IMR-90 (cell line): ENCODE data around the gene SPNS2. TPM values are rescaled to one million over a fixed set of nuclear protein-coding genes. Genes with fewer than 3 reads are reported as not detected.

Experiments used
- ATAC-seq: fragments of 200-7000 bp; cut with Tn5 transposase; 2 replicates; pipeline ENCODE4 v1.9.1; 2020; ENCODE audit warnings: low read depth, mild to moderate bottlenecking, moderate library complexity
- BruUV-seq: library from RNA; stranded (reverse); fragments of 400-500 nt; replicated peaks from 2 replicates; lab custom pipeline; 2021; lab: Mats Ljungman, UMichigan
- CTCF ChIA-PET: fragments of 300-600 bp; formaldehyde crosslinking; extraction: SDS; loops from one replicate; lab custom pipeline; 2021; ENCODE audit warnings: antibody characterized with exemption; lab: Yijun Ruan, JAX
- POLR2A ChIA-PET: fragments of 300-600 bp; sonication (Branson Sonifier 250); formaldehyde crosslinking; loops from one replicate; lab custom pipeline; 2022; ENCODE audit warnings: antibody characterized with exemption; ENCODE audit not compliant: unreplicated experiment; lab: Charles Lee
- DNase-seq: peaks from one replicate; pipeline ENCODE4 v3.0.0; 2013
- H2AFZ ChIP-seq: replicated peaks from 2 replicates; pipeline ENCODE3; 2013; ENCODE audit warnings: low read length, mild to moderate bottlenecking; ENCODE audit not compliant: poor library complexity
- H2AK5ac ChIP-seq: 2 replicates; pipeline ENCODE4 v1.6.1; 2013; ENCODE audit warnings: low read depth, low read length, inconsistent platforms
- H2AK9ac ChIP-seq: replicated peaks from 2 replicates; pipeline ENCODE3; 2013; ENCODE audit warnings: mild to moderate bottlenecking, low read depth, low read length, moderate library complexity; ENCODE audit not compliant: poor library complexity
- H2BK120ac ChIP-seq: 2 replicates; pipeline ENCODE4 v1.6.1; 2013; ENCODE audit warnings: low read depth, low read length, inconsistent platforms
- H2BK15ac ChIP-seq: 3 replicates; pipeline ENCODE4 v1.6.1; 2013; ENCODE audit warnings: low read depth, low read length, inconsistent platforms
- H2BK20ac ChIP-seq: 2 replicates; pipeline ENCODE4 v1.6.1; 2013; ENCODE audit warnings: low read depth, mild to moderate bottlenecking, inconsistent platforms, low read length, moderate library complexity
- H2BK5ac ChIP-seq: 2 replicates; pipeline ENCODE4 v1.6.1; 2013; ENCODE audit warnings: mild to moderate bottlenecking, low read depth, low read length, inconsistent platforms; ENCODE audit not compliant: poor library complexity, severe bottlenecking
- H3K14ac ChIP-seq: replicated peaks from 2 replicates; pipeline ENCODE4 v1.6.1; 2013; ENCODE audit warnings: low read depth, low read length, inconsistent platforms
- H3K18ac ChIP-seq: 2 replicates; pipeline ENCODE4 v1.6.1; 2013; ENCODE audit warnings: low read depth, low read length, control low read depth
- H3K23ac ChIP-seq: 2 replicates; pipeline ENCODE4 v1.6.1; 2013; ENCODE audit warnings: low read depth, low read length, inconsistent platforms
- H3K27ac ChIP-seq: 2 replicates; pipeline ENCODE4 v1.5.1; 2013; ENCODE audit warnings: mild to moderate bottlenecking, control low read depth, low read length; ENCODE audit not compliant: insufficient read depth
- H3K27me3 ChIP-seq: 2 replicates; pipeline ENCODE4 v1.6.1; 2013; ENCODE audit warnings: low read length; ENCODE audit not compliant: control insufficient read depth, insufficient read depth
- H3K36me3 ChIP-seq: 2 replicates; pipeline ENCODE4 v1.6.1; 2013; ENCODE audit warnings: low read length, mixed read lengths; ENCODE audit not compliant: control insufficient read depth, insufficient read depth
- H3K4ac ChIP-seq: 2 replicates; pipeline ENCODE4 v1.6.1; 2013; ENCODE audit warnings: low read depth, low read length, inconsistent platforms
- H3K4me1 ChIP-seq: 2 replicates; pipeline ENCODE4 v1.6.1; 2013; ENCODE audit warnings: low read length, mixed read lengths; ENCODE audit not compliant: control insufficient read depth, insufficient read depth
- H3K4me2 ChIP-seq: 2 replicates; pipeline ENCODE4 v1.6.1; 2013; ENCODE audit warnings: low read depth, mild to moderate bottlenecking, control low read depth, low read length, moderate library complexity
- H3K4me3 ChIP-seq: 2 replicates; pipeline ENCODE4 v1.5.1; 2013; ENCODE audit warnings: low read depth, mild to moderate bottlenecking, control low read depth, low read length, moderate library complexity; ENCODE audit not compliant: insufficient read depth
- H3K56ac ChIP-seq: 2 replicates; pipeline ENCODE4 v1.6.1; 2013; ENCODE audit warnings: low read length, inconsistent platforms; ENCODE audit not compliant: insufficient read depth; ENCODE audit errors: extremely low read depth
- H3K79me1 ChIP-seq, 2 experiments: 2 replicates each; pipeline ENCODE4 v1.6.1; 2013; ENCODE audit warnings: low read length in 2 of 2, inconsistent platforms in 1 of 2, low read depth in 1 of 2
- H3K9ac ChIP-seq: 2 replicates; pipeline ENCODE4 v1.6.1; 2013; ENCODE audit warnings: low read depth, low read length, control low read depth
- H3K9me1 ChIP-seq: 2 replicates; pipeline ENCODE4 v1.6.1; 2013; ENCODE audit warnings: low read length, inconsistent platforms; ENCODE audit not compliant: insufficient read depth
- H3K9me3 ChIP-seq: 2 replicates; pipeline ENCODE4 v1.6.1; 2013; ENCODE audit warnings: low read length; ENCODE audit not compliant: control insufficient read depth, insufficient read depth
- H4K20me1 ChIP-seq: 2 replicates; pipeline ENCODE4 v1.6.1; 2013; ENCODE audit warnings: low read length, inconsistent platforms; ENCODE audit not compliant: insufficient read depth
- H4K5ac ChIP-seq: 2 replicates; pipeline ENCODE4 v1.6.1; 2013; ENCODE audit warnings: mild to moderate bottlenecking, low read depth, low read length, control low read depth
- H4K8ac ChIP-seq, 2 experiments: 2 replicates each; pipeline ENCODE4 v1.6.1; 2013; ENCODE audit warnings: low read depth in 2 of 2, low read length in 2 of 2, control low read depth in 1 of 2, inconsistent platforms in 1 of 2
- H4K91ac ChIP-seq: 2 replicates; pipeline ENCODE4 v1.6.1; 2013; ENCODE audit warnings: low read depth, low read length, inconsistent platforms; ENCODE audit not compliant: insufficient read depth
- CHD1 ChIP-seq: IDR thresholded peaks from 2 replicates; pipeline ENCODE4 v1.6.1; 2012; ENCODE audit warnings: low read depth, low read length, improper control_type of control experiment
- ELK1 ChIP-seq: fragments of 150-350 bp; IDR thresholded peaks from 2 replicates; pipeline ENCODE4 v1.6.1; 2016; ENCODE audit warnings: low read depth, mild to moderate bottlenecking, low read length, moderate library complexity, borderline replicate concordance
- MAFK ChIP-seq: IDR thresholded peaks from 2 replicates; pipeline ENCODE4 v1.6.1; 2012; ENCODE audit warnings: low read depth, low read length, improper control_type of control experiment
- MXI1 ChIP-seq: IDR thresholded peaks from 2 replicates; pipeline ENCODE4 v1.6.1; 2012; ENCODE audit warnings: low read depth, mild to moderate bottlenecking, low read length, moderate library complexity, borderline replicate concordance
- NFE2L2 ChIP-seq: fragments of 150-350 bp; IDR thresholded peaks from 2 replicates; pipeline ENCODE4 v1.6.1; 2016; ENCODE audit warnings: low read depth, mild to moderate bottlenecking, low read length
- RFX5 ChIP-seq: IDR thresholded peaks from 2 replicates; pipeline ENCODE4 v1.8.0; 2012; ENCODE audit warnings: low read depth, mild to moderate bottlenecking, low read length, moderate library complexity
- USF2 ChIP-seq: fragments of 150-350 bp; IDR thresholded peaks from 2 replicates; pipeline ENCODE4 v1.6.1; 2017; ENCODE audit warnings: mild to moderate bottlenecking, antibody characterized with exemption, low read length, low read depth
- WGBS, 2 experiments: methylation state at CpG; one replicate each; pipeline versions ENCODE4 v1.1.5 to v1.1.7; 2013; ENCODE audit warnings: missing lambda C conversion rate in 2 of 2; ENCODE audit not compliant: insufficient read length in 1 of 2; ENCODE audit errors: extremely low coverage in 2 of 2; 5-methylcytosine and 5-hydroxymethylcytosine counted together
- dilution Hi-C: fragments of 300-500 bp; cut with HindIII; formaldehyde crosslinking; loops from one replicate; pipeline ENCODE4 v1.14.3; 2018; ENCODE audit warnings: low sequenced_read_pairs; ENCODE audit not compliant: unreplicated experiment
- in situ Hi-C: fragments of 300-500 bp; cut with MboI; formaldehyde crosslinking; loops from 3 replicates; pipeline ENCODE4 v1.14.3; 2019; ENCODE audit warnings: low sequenced_read_pairs, inconsistent platforms, mixed read lengths
- intact Hi-C: fragments of 100-400 bp; cut with micrococcal nuclease; formaldehyde crosslinking; loops from 2 replicates; pipeline ENCODE4 v1.10.0; 2022
- polyA plus RNA-seq, 3 experiments: library from polyadenylated mRNA; depleted of rRNA; stranded (reverse); fragments of >200 nt; gene quantifications; 2 replicates each; pipeline ENCODE4 v1.2.3, GENCODE V29; 2012; ENCODE audit warnings: low replicate concordance in 1 of 3
- total RNA-seq: library from RNA; depleted of rRNA; stranded (reverse); fragments of >200 nt; gene quantifications from 2 replicates; pipeline ENCODE4 v1.2.3, GENCODE V29; 2012

Gene SPNS2
- total and polyA plus RNA-seq, 2 of the 4 experiments (the other 2 are of a cell fraction) = under 0.01 TPM; not detected in 1

DNA sequence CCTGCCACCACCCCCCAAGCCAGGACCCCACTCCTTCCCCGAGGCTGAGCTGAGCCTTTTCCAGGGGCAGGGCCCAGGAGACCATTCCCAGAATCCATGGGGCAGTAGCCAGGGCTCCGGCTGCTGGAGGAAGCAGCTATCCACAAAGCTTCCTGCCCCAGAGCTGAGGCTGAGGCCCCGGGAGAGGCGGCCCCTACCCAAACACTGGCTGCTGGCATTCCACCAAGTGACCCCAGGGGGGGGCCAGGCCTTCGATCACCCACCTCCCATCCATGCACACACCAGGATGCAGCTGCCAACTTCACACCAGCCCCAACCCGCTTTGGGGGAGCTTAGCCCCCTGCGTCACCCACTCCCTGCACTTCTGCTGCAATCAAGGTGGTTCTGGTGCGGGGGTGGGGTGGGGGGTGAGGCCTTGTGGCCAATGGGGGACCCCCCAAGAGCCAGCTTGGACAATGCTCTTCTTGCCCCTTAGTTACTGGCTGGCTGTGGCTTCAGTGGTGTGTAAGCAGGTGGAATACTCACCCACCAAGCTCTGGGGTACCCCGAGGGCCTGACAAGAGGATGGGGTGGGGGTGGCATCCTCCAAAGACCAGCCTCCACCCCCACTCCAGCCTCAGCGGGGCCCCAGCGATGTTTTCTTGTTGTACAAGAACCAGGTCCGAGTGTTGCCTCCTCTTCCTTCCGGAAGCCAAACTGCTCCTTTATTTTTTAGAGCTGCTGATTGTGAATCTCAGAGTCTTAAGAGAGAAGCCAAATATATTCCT lies 39.7 kb downstream of the SPNS2 start (continued):
- TF ChIP-seq MXI1 = no peak

GRCh38 chr17:4539025-4539424 lies 40.3 kb downstream of the SPNS2 start:
- H2AK9ac ChIP-seq = peak overlapping the region; percentile 37
- no peak overlapping the region for H2BK20ac ChIP-seq
- no peak overlapping the region for H3K4me3 ChIP-seq
- no peak overlapping the region for H4K5ac ChIP-seq
- DNase-seq (no peak), ATAC-seq (no peak)
- no peak overlapping the region for H2BK120ac ChIP-seq
- no TSS peak for BruUV-seq
- intact Hi-C loops (loop anchor here (5.0 kb wide), 1 partner anchor 117 kb away; no protein-coding TSS in a partner anchor), dilution Hi-C loops (no loop called here), in situ Hi-C loops (no loop called here)
- H3K4ac ChIP-seq = no peak overlapping the region
- no peak overlapping the region for H4K8ac ChIP-seq
- H3K27ac ChIP-seq = no peak overlapping the region
- H3K4me1 ChIP-seq = peaks cover 3% of the 10 kb centered on the region; the same call in 1 of the 2 replicates
- H3K4me2 ChIP-seq = no peak overlapping the region
- no peak overlapping the region for H3K56ac ChIP-seq
- peaks cover 15% of the 10 kb centered on the region for H4K20me1 ChIP-seq
- no peak overlapping the region for H3K23ac ChIP-seq
- CTCF ChIA-PET = no interaction called here
- no peaks in the 10 kb centered on the region; a peak in 1 of 4 replicates for H3K79me1 ChIP-seq
- H3K36me3 ChIP-seq = peaks cover 50% of the 10 kb centered on the region
- H3K18ac ChIP-seq = no peak overlapping the region
- no peak overlapping the region for H4K91ac ChIP-seq
- WGBS, 2 experiments = 100% methylated on average over 1 of the region's 8 CpGs; no CpG with 5 or more reads in 1 of the 2 experiments
- no peak for TF ChIP-seq ELK1
- TF ChIP-seq CHD1 = no peak
- no peak for TF ChIP-seq MAFK
- TF ChIP-seq USF2 = no peak
- TF ChIP-seq RFX5 = no peak
- no peak for TF ChIP-seq NFE2L2
- H2BK15ac ChIP-seq = no peak overlapping the region
- no peak overlapping the region for H3K9ac ChIP-seq
- POLR2A ChIA-PET = interaction anchor here (0.6 kb wide), 1 partner anchor 165 kb away, joined by 5 read pairs; no protein-coding TSS in a partner anchor
- H3K27me3 ChIP-seq = no peaks in the 10 kb centered on the region
- no peak overlapping the region for H2AK5ac ChIP-seq
- no peaks in the 10 kb centered on the region for H3K9me3 ChIP-seq
- no peaks in the 10 kb centered on the region for H3K9me1 ChIP-seq
- no peak overlapping the region for H2BK5ac ChIP-seq
- H3K14ac ChIP-seq = no peak overlapping the region
- H2AFZ ChIP-seq = no peak overlapping the region
